ENCODE measurements around the gene PRPF19. TPM values are rescaled to one million over a fixed set of nuclear protein-coding genes. Genes with fewer than 3 reads are reported as not detected.

PRPF19 gene
- total and polyA plus RNA-seq, 2 of the 4 experiments (the other 2 are of a cell fraction) = 29.8 to 50.4 TPM

- Histone ChIP-seq H3K36me3 (ENCODE audit: control insufficient read depth, insufficient read depth, low read length) (no peaks in the 10 kb centered on the region; the same call in 1 of the 2 replicates), H2BK5ac (ENCODE audit: low read depth, low read length, poor library complexity, severe bottlenecking) (peak overlapping the region; percentile 35), H3K9me1 (ENCODE audit: insufficient read depth, low read length) (peaks cover 2% of the 10 kb centered on the region; the same call in 1 of the 2 replicates), H2BK20ac (ENCODE audit: low read depth, low read length) (no peak overlapping the region), H3K14ac (replicated peaks; ENCODE audit: low read depth, low read length) (no peak overlapping the region), H3K4ac (ENCODE audit: low read depth, low read length) (no peak overlapping the region), H3K56ac (ENCODE audit: extremely low read depth, insufficient read depth, low read length) (no peak overlapping the region), H4K5ac (ENCODE audit: low read depth, low read length) (no peak overlapping the region), H3K79me1 (ENCODE audit: low read depth in 1 of 2, low read length in 2 of 2) (no peaks in the 10 kb centered on the region), H3K9me3 (ENCODE audit: control insufficient read depth, insufficient read depth, low read length) (no peaks in the 10 kb centered on the region), H4K8ac (ENCODE audit: low read depth in 2 of 2, low read length in 2 of 2) (no peak overlapping the region; a peak in 1 of 4 replicates), H3K27me3 (ENCODE audit: control insufficient read depth, insufficient read depth, low read length) (peaks cover 4% of the 10 kb centered on the region; the same call in 1 of the 2 replicates), H3K9ac (ENCODE audit: low read depth, low read length) (no peak overlapping the region), H2AFZ (replicated peaks; ENCODE audit: low read length, poor library complexity) (peak overlapping the region; percentile 56), H2BK120ac (ENCODE audit: low read depth, low read length) (no peak overlapping the region), H3K4me3 (ENCODE audit: insufficient read depth, low read depth, low read length) (no peak overlapping the region), H4K20me1 (ENCODE audit: insufficient read depth, low read length) (no peaks in the 10 kb centered on the region), H4K91ac (ENCODE audit: insufficient read depth, low read depth, low read length) (no peak overlapping the region), H2AK5ac (ENCODE audit: low read depth, low read length) (peak overlapping the region; percentile 33; the same call in 1 of the 2 replicates), H3K27ac (ENCODE audit: insufficient read depth, low read length) (no peak overlapping the region), H3K4me1 (ENCODE audit: control insufficient read depth, insufficient read depth, low read length) (peaks cover 7% of the 10 kb centered on the region), H2AK9ac (replicated peaks; ENCODE audit: low read depth, low read length, poor library complexity) (peak overlapping the region; percentile 5), H3K18ac (ENCODE audit: low read depth, low read length) (no peak overlapping the region), H3K4me2 (ENCODE audit: low read depth, low read length) (no peak overlapping the region), H2BK15ac (ENCODE audit: low read depth, low read length) (peak overlapping the region; percentile 34; the same call in 1 of the 3 replicates), H3K23ac (ENCODE audit: low read depth, low read length) (no peak overlapping the region)
- TF ChIP-seq CEBPB (IDR thresholded peaks at IDR 0.05; ENCODE audit: low read depth, low read length) (no peak), MAFK (IDR thresholded peaks at IDR 0.05; ENCODE audit: low read depth, low read length) (0 out of 2 replicates have a peak, but pooled peaks have one; percentile 6), BHLHE40 (IDR thresholded peaks at IDR 0.05; ENCODE audit: low read depth, low read length) (no peak), FOS (IDR thresholded peaks at IDR 0.05; ENCODE audit: low read depth, low read length) (no peak), RFX5 (IDR thresholded peaks at IDR 0.05; ENCODE audit: low read depth, low read length) (no peak)
- TF ChIP-seq, protein P1, sequence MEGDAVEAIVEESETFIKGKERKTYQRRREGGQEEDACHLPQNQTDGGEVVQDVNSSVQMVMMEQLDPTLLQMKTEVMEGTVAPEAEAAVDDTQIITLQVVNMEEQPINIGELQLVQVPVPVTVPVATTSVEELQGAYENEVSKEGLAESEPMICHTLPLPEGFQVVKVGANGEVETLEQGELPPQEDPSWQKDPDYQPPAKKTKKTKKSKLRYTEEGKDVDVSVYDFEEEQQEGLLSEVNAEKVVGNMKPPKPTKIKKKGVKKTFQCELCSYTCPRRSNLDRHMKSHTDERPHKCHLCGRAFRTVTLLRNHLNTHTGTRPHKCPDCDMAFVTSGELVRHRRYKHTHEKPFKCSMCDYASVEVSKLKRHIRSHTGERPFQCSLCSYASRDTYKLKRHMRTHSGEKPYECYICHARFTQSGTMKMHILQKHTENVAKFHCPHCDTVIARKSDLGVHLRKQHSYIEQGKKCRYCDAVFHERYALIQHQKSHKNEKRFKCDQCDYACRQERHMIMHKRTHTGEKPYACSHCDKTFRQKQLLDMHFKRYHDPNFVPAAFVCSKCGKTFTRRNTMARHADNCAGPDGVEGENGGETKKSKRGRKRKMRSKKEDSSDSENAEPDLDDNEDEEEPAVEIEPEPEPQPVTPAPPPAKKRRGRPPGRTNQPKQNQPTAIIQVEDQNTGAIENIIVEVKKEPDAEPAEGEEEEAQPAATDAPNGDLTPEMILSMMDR (conservative IDR thresholded peaks at IDR 0.05; ENCODE audit: low read depth, low read length) = no peak
- TF ChIP-seq, protein P2, sequence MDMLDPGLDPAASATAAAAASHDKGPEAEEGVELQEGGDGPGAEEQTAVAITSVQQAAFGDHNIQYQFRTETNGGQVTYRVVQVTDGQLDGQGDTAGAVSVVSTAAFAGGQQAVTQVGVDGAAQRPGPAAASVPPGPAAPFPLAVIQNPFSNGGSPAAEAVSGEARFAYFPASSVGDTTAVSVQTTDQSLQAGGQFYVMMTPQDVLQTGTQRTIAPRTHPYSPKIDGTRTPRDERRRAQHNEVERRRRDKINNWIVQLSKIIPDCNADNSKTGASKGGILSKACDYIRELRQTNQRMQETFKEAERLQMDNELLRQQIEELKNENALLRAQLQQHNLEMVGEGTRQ (IDR thresholded peaks at IDR 0.05; ENCODE audit: low read depth, low read length) = no peak
- CTCF ChIA-PET = no interaction called here
- ATAC-seq (ENCODE audit: low read depth) = peak; percentile 69
- peak; percentile 65 for DNase-seq
- POLR2A ChIA-PET (ENCODE audit: unreplicated experiment) = no interaction called here
- no CpG with 5 or more reads among the region's 5 CpGs for WGBS, 2 experiments (ENCODE audit: extremely low coverage in 2 of 2, insufficient read length in 1 of 2)
- in situ Hi-C loops (cut with MboI; ENCODE audit: low sequenced_read_pairs) (no loop called here), dilution Hi-C loops (cut with HindIII; ENCODE audit: low sequenced_read_pairs, unreplicated experiment) (no loop called here), intact Hi-C loops (cut with micrococcal nuclease) (no loop called here)
- BruUV-seq (replicated peaks) = no TSS peak
Observed at GRCh38 chr11:60857378-60858232, 48.8 kb downstream of the PRPF19 start.
